Naive thymus-derived CD4-positive, alpha-beta T cell (primary cell): Measurements from ENCODE around the gene NFATC2. TPM values are rescaled to one million over a fixed set of nuclear protein-coding genes. Genes with fewer than 3 reads are reported as not detected.

Experiments
- ATAC-seq: fragments of 150-1000 bp; cut with Tn5 transposase; 2 replicates; pipeline ENCODE4 v1.10.0; 2021; ENCODE audit warnings: mild to moderate bottlenecking, moderate library complexity
- CTCF ChIA-PET: fragments of 350-600 bp; sonication (Branson Sonifier 250); formaldehyde crosslinking; loops from one replicate; lab custom pipeline; 2021; ENCODE audit warnings: antibody characterized with exemption; lab: Charles Lee
- POLR2A ChIA-PET: fragments of 350-600 bp; sonication (Branson Sonifier 250); formaldehyde crosslinking; loops from one replicate; lab custom pipeline; 2021; ENCODE audit warnings: antibody characterized with exemption, inconsistent platforms; lab: Charles Lee
- DNase-seq, 9 donors: peaks; one replicate each; pipeline versions ENCODE4 v3.0.0 to v3.0.0-alpha.2; 2020 to 2022; ENCODE audit warnings: mixed read lengths in 1 of 9
- H3K27ac ChIP-seq: one replicate; pipeline ENCODE4 v1.7.0; 2013; ENCODE audit warnings: mild to moderate bottlenecking, low read depth, low read length, moderate library complexity
- H3K27me3 ChIP-seq, 2 donors: one replicate each; pipeline ENCODE4 v1.7.0; 2013; ENCODE audit warnings: low read length in 2 of 2, mild to moderate bottlenecking in 2 of 2, moderate library complexity in 2 of 2; ENCODE audit not compliant: control insufficient read depth in 2 of 2, insufficient read depth in 2 of 2
- H3K36me3 ChIP-seq, 3 experiments: 1 replicate in 2 of 3; 2 replicates in 1 of 3; pipeline ENCODE4 v1.7.0; 2013; ENCODE audit warnings: low read length in 3 of 3, mild to moderate bottlenecking in 3 of 3, moderate library complexity in 1 of 3; ENCODE audit not compliant: insufficient read depth in 3 of 3, control insufficient read depth in 2 of 3
- H3K4me1 ChIP-seq, 2 donors: one replicate each; pipeline ENCODE4 v1.7.0; 2013; ENCODE audit warnings: low read length in 2 of 2, mild to moderate bottlenecking in 2 of 2, moderate library complexity in 1 of 2; ENCODE audit not compliant: control insufficient read depth in 2 of 2, insufficient read depth in 2 of 2
- H3K4me3 ChIP-seq: 2 replicates; pipeline ENCODE4 v1.7.0; 2013; ENCODE audit warnings: mild to moderate bottlenecking, low read length
- H3K9me3 ChIP-seq, 3 experiments: 1 replicate in 2 of 3; 2 replicates in 1 of 3; pipeline ENCODE4 v1.7.0; 2013; ENCODE audit warnings: low read length in 3 of 3; ENCODE audit not compliant: control insufficient read depth in 2 of 3
- H3K27ac Mint-ChIP-seq, 9 donors: one replicate each; pipeline ENCODE4 v1.8.0; 2020 to 2022; ENCODE audit warnings: mixed read lengths in 9 of 9, mild to moderate bottlenecking in 8 of 9, moderate library complexity in 5 of 9, inconsistent platforms in 2 of 9
- H3K27me3 Mint-ChIP-seq, 5 donors: one replicate each; pipeline ENCODE4 v1.8.0; 2021 to 2022; ENCODE audit warnings: mixed read lengths in 5 of 5, mild to moderate bottlenecking in 1 of 5
- H3K36me3 Mint-ChIP-seq, 5 donors: one replicate each; pipeline ENCODE4 v1.8.0; 2020 to 2022; ENCODE audit warnings: mixed read lengths in 5 of 5, mild to moderate bottlenecking in 3 of 5, inconsistent platforms in 1 of 5
- H3K4me1 Mint-ChIP-seq, 7 donors: one replicate each; pipeline ENCODE4 v1.8.0; 2020 to 2022; ENCODE audit warnings: mixed read lengths in 7 of 7, mild to moderate bottlenecking in 3 of 7, inconsistent platforms in 1 of 7
- H3K4me3 Mint-ChIP-seq, 10 donors: one replicate each; pipeline ENCODE4 v1.8.0; 2020 to 2022; ENCODE audit warnings: mild to moderate bottlenecking in 10 of 10, mixed read lengths in 10 of 10, moderate library complexity in 6 of 10, inconsistent platforms in 2 of 10
- H3K9me3 Mint-ChIP-seq, 11 donors: one replicate each; pipeline ENCODE4 v1.8.0; 2020 to 2022; ENCODE audit warnings: mixed read lengths in 11 of 11, mild to moderate bottlenecking in 4 of 11, inconsistent platforms in 1 of 11, moderate library complexity in 1 of 11
- intact Hi-C, 2 donors: fragments of 100-400 bp; cut with micrococcal nuclease; formaldehyde crosslinking; loops; one replicate each; pipeline ENCODE4 v1.15.1; 2023
- polyA plus RNA-seq, 2 donors: library from polyadenylated mRNA; unstranded; fragments of 300-500 nt; fragmentation: Illumina TruSeq; gene quantifications; one replicate each; pipeline ENCODE4 v1.2.3, GENCODE V29; 2021
- total RNA-seq, 6 experiments: library from RNA in 5 of 6; stranded (reverse) in 5 of 6; gene quantifications; 1 replicate in 5 of 6; 2 replicates in 1 of 6; pipeline ENCODE4 v1.2.3 and lab custom pipeline; 2021 to 2026

NFATC2 gene
- total and polyA plus RNA-seq, 7 experiments from 2014 or later: 16.6 to 66.8 (median 42.6) TPM

DNA sequence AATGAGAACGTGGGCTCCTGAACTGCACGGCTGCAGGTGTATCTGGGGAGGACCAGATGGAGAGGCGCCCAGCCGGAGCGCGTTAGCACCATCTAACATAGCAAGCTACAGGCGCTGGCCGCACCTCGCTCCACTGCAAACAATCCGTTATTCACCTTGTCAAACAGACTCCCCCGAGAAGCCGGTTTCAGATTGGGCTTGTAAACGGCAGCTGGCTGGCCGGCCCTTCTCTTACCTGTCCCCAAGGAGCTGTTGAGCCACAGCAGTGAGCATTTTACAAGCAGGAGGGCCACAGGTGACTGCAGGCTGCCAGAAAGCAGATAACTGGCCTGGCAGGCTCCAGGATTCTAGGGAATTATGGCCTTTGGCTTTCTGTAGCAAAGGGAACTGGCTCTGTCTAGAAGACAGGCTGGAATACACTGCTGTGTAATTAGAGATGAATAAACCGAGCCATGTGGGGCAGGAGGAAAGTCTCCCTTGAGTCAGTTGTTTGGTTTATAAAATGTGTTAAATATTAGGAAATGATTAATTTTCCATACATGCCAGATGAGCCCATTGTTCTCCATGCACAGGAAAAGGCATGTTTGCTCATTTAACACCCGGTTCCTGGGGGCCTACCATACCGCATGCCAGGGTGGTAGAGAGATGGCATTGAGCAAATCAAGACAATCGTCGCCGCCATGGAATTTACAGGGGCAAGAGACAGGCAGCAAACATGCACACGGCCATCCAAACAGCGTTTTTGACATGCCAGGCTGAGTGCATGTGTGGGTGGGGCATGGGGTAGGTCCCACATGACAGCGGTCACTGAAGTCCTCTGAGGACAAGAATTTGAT lies 159.3 kb downstream of the NFATC2 start:
- Mint-ChIP-seq H3K27me3 (no peaks in the 10 kb centered on the region), H3K4me1 (peaks cover 0 to 42% (median 3%) of the 10 kb centered on the region in 7 donors), H3K4me3 (no peak overlapping the region), H3K9me3 (no peaks in the 10 kb centered on the region), H3K27ac (peak overlapping the region in 2 of 9 donors; percentile 21 to 70), H3K36me3 (peaks cover 0 to 18% (median 7%) of the 10 kb centered on the region in 5 donors)
- DNase-seq (no peak), ATAC-seq (no peak)
- ChIA-PET CTCF (interaction anchor here (0.7 kb wide), 1 partner anchor 11 kb away, joined by 4 read pairs; no protein-coding TSS in a partner anchor), POLR2A (no interaction called here)
- Histone ChIP-seq H3K4me1 (peaks cover 0 to 42% of the 10 kb centered on the region in 2 donors), H3K36me3 (peaks cover 0 to 14% (median 0%) of the 10 kb centered on the region in 3 experiments), H3K9me3 (no peaks in the 10 kb centered on the region), H3K27ac (no peak overlapping the region), H3K27me3 (no peaks in the 10 kb centered on the region), H3K4me3 (no peak overlapping the region)
- intact Hi-C loops: no loop called here

- DNase-seq (no peak), ATAC-seq (no peak)
- intact Hi-C loops: no loop called here
- Mint-ChIP-seq H3K27me3 (no peaks in the 10 kb centered on the region), H3K36me3 (peaks cover 0 to 16% (median 8%) of the 10 kb centered on the region in 5 donors), H3K4me3 (no peak overlapping the region), H3K27ac (peak overlapping the region in 2 of 9 donors; percentile 1 to 7), H3K9me3 (no peaks in the 10 kb centered on the region), H3K4me1 (peaks cover 0 to 37% (median 5%) of the 10 kb centered on the region in 7 donors)
- H3K4me1 ChIP-seq: peaks cover 0 to 33% of the 10 kb centered on the region in 2 donors
- no peaks in the 10 kb centered on the region for H3K27me3 ChIP-seq
- peaks cover 0 to 10% (median 0%) of the 10 kb centered on the region in 3 experiments for H3K36me3 ChIP-seq
- CTCF ChIA-PET: interaction anchor here (0.7 kb wide), 1 partner anchor 10 kb away, joined by 4 read pairs; no protein-coding TSS in a partner anchor
- no peaks in the 10 kb centered on the region for H3K9me3 ChIP-seq
- POLR2A ChIA-PET: no interaction called here
- no peak overlapping the region for H3K4me3 ChIP-seq
- no peak overlapping the region for H3K27ac ChIP-seq
These were observed 160.2 kb downstream of the NFATC2 start for GRCh38 chr20:51382111-51382985.

GRCh38 chr20:51381557-51381956 lies 161.0 kb downstream of the NFATC2 start:
- Histone ChIP-seq H3K9me3 (no peaks in the 10 kb centered on the region), H3K36me3 (peaks cover 0 to 2% (median 0%) of the 10 kb centered on the region in 3 experiments), H3K4me3 (no peak overlapping the region), H3K4me1 (peaks cover 0 to 26% of the 10 kb centered on the region in 2 donors), H3K27me3 (no peaks in the 10 kb centered on the region), H3K27ac (no peak overlapping the region)
- no peak overlapping the region for H3K4me3 Mint-ChIP-seq
- H3K27ac Mint-ChIP-seq: peak overlapping the region in 1 of 9 donors; percentile 7
- peaks cover 0 to 30% (median 5%) of the 10 kb centered on the region in 7 donors for H3K4me1 Mint-ChIP-seq
- H3K36me3 Mint-ChIP-seq: peaks cover 0 to 14% (median 8%) of the 10 kb centered on the region in 5 donors
- ATAC-seq (no peak), DNase-seq (no peak)
- H3K27me3 Mint-ChIP-seq: no peaks in the 10 kb centered on the region
- H3K9me3 Mint-ChIP-seq: no peaks in the 10 kb centered on the region
- ChIA-PET POLR2A (no interaction called here), CTCF (no interaction called here)
- intact Hi-C loops: no loop called here

- Histone ChIP-seq H3K36me3 (no peaks in the 10 kb centered on the region), H3K27ac (no peak overlapping the region), H3K27me3 (no peaks in the 10 kb centered on the region), H3K4me1 (peaks cover 0 to 17% of the 10 kb centered on the region in 2 donors), H3K4me3 (no peak overlapping the region), H3K9me3 (no peaks in the 10 kb centered on the region)
- POLR2A ChIA-PET: no interaction called here
- H3K27ac Mint-ChIP-seq: peak overlapping the region in 4 of 9 donors; percentile 16 to 94 (median 52)
- DNase-seq: peak in 1 of 9 donors; percentile 16
- peaks cover 0 to 31% (median 5%) of the 10 kb centered on the region in 7 donors for H3K4me1 Mint-ChIP-seq
- CTCF ChIA-PET: interaction anchor here (2.8 kb wide), 1 partner anchor 215 kb away, joined by 24 read pairs; no protein-coding TSS in a partner anchor
- no peak overlapping the region for H3K4me3 Mint-ChIP-seq
- H3K27me3 Mint-ChIP-seq: no peaks in the 10 kb centered on the region
- H3K9me3 Mint-ChIP-seq: no peaks in the 10 kb centered on the region
- ATAC-seq: no peak
- H3K36me3 Mint-ChIP-seq: peaks cover 0 to 11% (median 8%) of the 10 kb centered on the region in 5 donors
- intact Hi-C loops: no loop called here
These were observed 161.8 kb downstream of the NFATC2 start for GRCh38 chr20:51380401-51381385.

DNA sequence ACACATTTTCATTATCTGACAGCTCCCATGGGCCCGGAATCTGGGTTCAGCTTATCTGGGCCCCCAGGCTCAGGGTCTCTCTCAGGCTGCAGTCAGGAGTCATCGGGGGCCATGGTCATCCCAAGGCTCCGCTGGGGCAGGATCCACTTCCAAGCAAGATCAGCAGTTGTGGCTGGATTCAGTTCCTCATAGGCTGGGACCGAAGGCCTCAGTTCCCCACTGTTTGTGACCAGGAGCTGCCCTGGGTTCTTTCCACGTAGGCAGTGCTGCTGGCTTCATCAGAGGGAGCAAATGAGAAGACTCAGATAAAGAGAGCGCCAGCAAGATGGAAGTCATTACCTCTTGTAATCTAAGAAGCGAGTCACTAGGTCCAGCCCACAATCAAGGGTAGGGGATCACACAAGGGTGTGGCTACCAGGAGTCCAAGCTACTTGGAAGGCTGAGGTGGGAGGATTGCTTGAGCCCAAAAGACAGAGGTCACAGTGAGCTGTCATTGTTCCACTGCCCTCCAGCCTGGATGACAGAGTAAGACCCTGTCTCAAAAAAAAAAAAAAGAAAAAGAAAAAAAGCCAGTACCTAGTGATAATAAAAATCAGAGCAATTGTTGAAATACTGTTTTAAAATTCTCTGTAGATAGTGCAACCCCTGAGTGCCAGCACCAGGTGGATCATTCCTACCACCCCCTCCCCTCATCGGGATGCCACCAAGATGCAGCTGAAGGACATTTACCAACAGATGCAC lies 162.7 kb downstream of the NFATC2 start:
- H3K36me3 Mint-ChIP-seq: peaks cover 0 to 10% (median 8%) of the 10 kb centered on the region in 5 donors
- Histone ChIP-seq H3K27ac (no peak overlapping the region), H3K4me1 (peaks cover 0 to 8% of the 10 kb centered on the region in 2 donors), H3K4me3 (no peak overlapping the region), H3K9me3 (no peaks in the 10 kb centered on the region), H3K27me3 (no peaks in the 10 kb centered on the region), H3K36me3 (no peaks in the 10 kb centered on the region)
- DNase-seq: no peak
- peak overlapping the region in 3 of 9 donors; percentile 12 to 63 (median 57) for H3K27ac Mint-ChIP-seq
- no peak for ATAC-seq
- no peak overlapping the region for H3K4me3 Mint-ChIP-seq
- intact Hi-C loops: no loop called here
- peaks cover 0 to 21% (median 5%) of the 10 kb centered on the region in 7 donors for H3K4me1 Mint-ChIP-seq
- CTCF ChIA-PET: interaction anchor here (2.8 kb wide), 1 partner anchor 216 kb away, joined by 24 read pairs; no protein-coding TSS in a partner anchor
- no peaks in the 10 kb centered on the region for H3K9me3 Mint-ChIP-seq
- POLR2A ChIA-PET: no interaction called here
- H3K27me3 Mint-ChIP-seq: no peaks in the 10 kb centered on the region
